Epithelial cell of esophagus (primary cell): Measurements from ENCODE around the gene FERMT2.

ENCODE experiments used
- DNase-seq: peaks from one replicate; pipeline ENCODE4 v3.0.0; 2010; ENCODE audit warnings: low read depth
- H3K4me3 ChIP-seq: 2 replicates; pipeline ENCODE4 v1.5.1; 2011; ENCODE audit warnings: mild to moderate bottlenecking, low read length, control low read depth
- TF ChIP-seq, protein P1 (sequence below): IDR thresholded peaks from 2 replicates; pipeline ENCODE4 v1.5.1; 2011; ENCODE audit warnings: low read depth, mild to moderate bottlenecking, low read length, control low read depth, inconsistent platforms; ENCODE audit not compliant: insufficient read depth; ENCODE audit errors: missing control alignments

The FERMT2 gene

GRCh38 chr14:52862632-52863333 lies 88.1 kb downstream of the FERMT2 start:
- H3K4me3 ChIP-seq = no peak overlapping the region
- TF ChIP-seq, protein P1, sequence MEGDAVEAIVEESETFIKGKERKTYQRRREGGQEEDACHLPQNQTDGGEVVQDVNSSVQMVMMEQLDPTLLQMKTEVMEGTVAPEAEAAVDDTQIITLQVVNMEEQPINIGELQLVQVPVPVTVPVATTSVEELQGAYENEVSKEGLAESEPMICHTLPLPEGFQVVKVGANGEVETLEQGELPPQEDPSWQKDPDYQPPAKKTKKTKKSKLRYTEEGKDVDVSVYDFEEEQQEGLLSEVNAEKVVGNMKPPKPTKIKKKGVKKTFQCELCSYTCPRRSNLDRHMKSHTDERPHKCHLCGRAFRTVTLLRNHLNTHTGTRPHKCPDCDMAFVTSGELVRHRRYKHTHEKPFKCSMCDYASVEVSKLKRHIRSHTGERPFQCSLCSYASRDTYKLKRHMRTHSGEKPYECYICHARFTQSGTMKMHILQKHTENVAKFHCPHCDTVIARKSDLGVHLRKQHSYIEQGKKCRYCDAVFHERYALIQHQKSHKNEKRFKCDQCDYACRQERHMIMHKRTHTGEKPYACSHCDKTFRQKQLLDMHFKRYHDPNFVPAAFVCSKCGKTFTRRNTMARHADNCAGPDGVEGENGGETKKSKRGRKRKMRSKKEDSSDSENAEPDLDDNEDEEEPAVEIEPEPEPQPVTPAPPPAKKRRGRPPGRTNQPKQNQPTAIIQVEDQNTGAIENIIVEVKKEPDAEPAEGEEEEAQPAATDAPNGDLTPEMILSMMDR = no peak
- DNase-seq = peak; percentile 57

DNA sequence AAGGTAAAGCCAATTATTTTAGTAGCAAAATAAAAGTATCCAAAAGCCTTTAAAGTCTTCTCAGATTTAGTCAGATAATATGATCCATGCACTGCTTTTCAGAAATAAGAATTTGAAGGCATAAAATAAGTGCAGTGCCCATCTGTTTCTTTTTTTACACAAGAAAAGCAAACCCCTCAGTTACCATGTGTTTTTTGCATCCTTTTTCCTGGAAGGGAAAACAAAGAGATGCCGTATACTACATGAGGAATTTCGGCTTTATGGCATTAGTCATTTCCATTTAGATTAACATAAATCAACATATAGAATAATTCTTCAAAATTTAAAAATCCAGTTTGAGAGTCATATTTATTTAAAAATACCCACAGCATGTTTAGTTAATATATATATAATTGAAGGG lies 89.4 kb downstream of the FERMT2 start:
- TF ChIP-seq, protein P1 = no peak
- no peak overlapping the region for H3K4me3 ChIP-seq
- DNase-seq = no peak

GRCh38 chr14:52860910-52861309 lies 89.9 kb downstream of the FERMT2 start:
- no peak for DNase-seq
- TF ChIP-seq, protein P1 = no peak
- no peak overlapping the region for H3K4me3 ChIP-seq

DNA sequence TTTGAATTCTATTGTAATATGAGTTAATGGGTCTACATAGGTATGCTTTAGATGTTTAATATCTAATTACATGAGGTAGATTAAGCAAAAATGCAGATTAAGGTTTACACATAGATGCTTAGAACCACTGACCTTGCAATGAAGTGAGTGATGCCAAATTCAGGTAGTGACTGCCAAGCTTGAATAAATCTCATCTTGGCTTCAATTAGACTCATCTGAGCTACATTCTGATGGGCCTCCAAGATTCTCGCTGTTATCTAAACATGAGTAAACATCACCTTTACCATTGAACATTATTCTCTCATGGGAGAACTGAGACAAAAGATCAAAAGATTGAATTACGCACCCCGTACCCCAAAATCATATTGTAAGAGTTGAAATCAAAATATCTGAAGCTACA lies 90.6 kb downstream of the FERMT2 start:
- TF ChIP-seq, protein P1 = no peak

DNA sequence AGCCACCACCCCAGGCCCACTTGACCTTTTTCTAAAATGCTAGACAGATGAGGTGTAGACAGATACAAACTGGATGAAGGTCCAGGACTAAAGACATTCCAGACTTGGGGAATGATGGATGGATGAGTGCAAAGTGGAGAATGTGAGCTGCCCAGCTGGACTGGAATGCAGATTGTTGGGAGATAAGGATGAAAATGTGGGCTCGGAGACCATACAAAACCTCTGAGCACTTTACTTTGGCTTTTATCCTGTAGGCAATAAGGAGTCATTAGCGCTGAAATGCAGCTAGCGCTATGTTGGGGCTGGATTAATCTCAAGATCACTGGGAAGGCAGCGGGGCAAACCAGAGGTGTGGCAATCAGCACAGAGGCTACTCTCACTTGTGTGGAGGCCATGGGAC lies 94.7 kb downstream of the FERMT2 start:
- TF ChIP-seq, protein P1 = no peak
- no peak overlapping the region for H3K4me3 ChIP-seq
- no peak for DNase-seq

More for the DNA sequence above, 90.6 kb downstream of the FERMT2 start:
- DNase-seq = no peak
- no peak overlapping the region for H3K4me3 ChIP-seq

- DNase-seq = no peak
- TF ChIP-seq, protein P1 = no peak
- H3K4me3 ChIP-seq = no peak overlapping the region
These were observed 97.4 kb downstream of the FERMT2 start for GRCh38 chr14:52853522-52853854.

- DNase-seq = no peak
- H3K4me3 ChIP-seq = no peak overlapping the region
- TF ChIP-seq, protein P1 = no peak
These were observed 97.9 kb downstream of the FERMT2 start for GRCh38 chr14:52852810-52853521.
